Karpas-422 (cell line): ENCODE measurements around the gene RHOG. TPM values are rescaled to one million over a fixed set of nuclear protein-coding genes. Genes with fewer than 3 reads are reported as not detected.
A peak's percentile ranks its signal among the peaks of the same experiment; 100 is the strongest.

Experiments
- DNase-seq: peaks from one replicate; pipeline ENCODE4 v3.0.0-alpha.2; 2015
- H2AFZ ChIP-seq: fragments of 200-600 bp; sonication (generic); 2 replicates; pipeline ENCODE4 v1.6.1; 2014; ENCODE audit warnings: antibody characterized with exemption, low read length, mixed read lengths
- H3K27ac ChIP-seq: fragments of 200-600 bp; sonication (generic); 2 replicates; pipeline ENCODE4 v1.5.1; 2014; ENCODE audit warnings: mild to moderate bottlenecking, low read length, moderate library complexity
- H3K27me3 ChIP-seq: fragments of 200-600 bp; sonication (generic); 2 replicates; pipeline ENCODE4 v1.6.1; 2014; ENCODE audit warnings: low read length, mixed read lengths
- H3K36me3 ChIP-seq: fragments of 200-600 bp; sonication (generic); 2 replicates; pipeline ENCODE4 v1.6.1; 2014; ENCODE audit warnings: low read length, mixed read lengths; ENCODE audit not compliant: insufficient read depth
- H3K4me1 ChIP-seq: fragments of 200-600 bp; sonication (generic); 2 replicates; pipeline ENCODE4 v1.6.1; 2014; ENCODE audit warnings: mild to moderate bottlenecking, low read length, mixed read lengths
- H3K4me2 ChIP-seq: fragments of 200-600 bp; sonication (generic); 2 replicates; pipeline ENCODE4 v1.6.1; 2014; ENCODE audit warnings: low read length, low read depth, mild to moderate bottlenecking; ENCODE audit not compliant: poor library complexity, severe bottlenecking
- H3K4me3 ChIP-seq: fragments of 200-600 bp; sonication (generic); 2 replicates; pipeline ENCODE4 v1.5.1; 2014; ENCODE audit warnings: mild to moderate bottlenecking, antibody characterized with exemption, low read length, mixed read lengths
- H3K79me2 ChIP-seq: fragments of 200-600 bp; sonication (generic); 2 replicates; pipeline ENCODE4 v1.6.1; 2014; ENCODE audit warnings: mild to moderate bottlenecking, low read length, mixed read lengths
- H3K9ac ChIP-seq: fragments of 200-600 bp; sonication (generic); 2 replicates; pipeline ENCODE4 v1.6.0; 2014; ENCODE audit warnings: low read length
- H3K9me2 ChIP-seq: fragments of 200-600 bp; sonication (generic), shearing (Covaris generic); replicated peaks from 2 replicates; pipeline ENCODE4 v1.6.0; 2014; ENCODE audit warnings: mild to moderate bottlenecking, low read length, moderate library complexity; ENCODE audit not compliant: insufficient read depth
- H3K9me3 ChIP-seq: fragments of 300-700, 200-600 bp; sonication (generic); 2 replicates; pipeline ENCODE4 v1.6.1; 2014; ENCODE audit warnings: low read length, mixed read lengths
- H4K20me1 ChIP-seq: fragments of 200-600 bp; sonication (generic); 2 replicates; pipeline ENCODE4 v1.6.1; 2014; ENCODE audit warnings: mild to moderate bottlenecking, antibody characterized with exemption, low read length, low read depth; ENCODE audit not compliant: insufficient read depth
- total RNA-seq: library from RNA; depleted of rRNA; stranded (reverse); fragments of >200 nt; shearing (Covaris generic); gene quantifications from 2 replicates; pipeline ENCODE4 v1.2.3, GENCODE V29; 2014; ENCODE audit warnings: low replicate concordance

RHOG gene
- total RNA-seq, 1 experiment from 2014 or later, result 68.5 TPM

- Histone ChIP-seq H3K79me2 (peaks cover 97% of the 10 kb centered on the region), H3K4me2 (peak overlapping the region; percentile 40), H3K36me3 (no peaks in the 10 kb centered on the region), H3K9me2 (no peaks in the 10 kb centered on the region), H3K27me3 (no peaks in the 10 kb centered on the region), H3K4me3 (peak overlapping the region; percentile 8; the same call in 1 of the 2 replicates), H3K9me3 (no peaks in the 10 kb centered on the region), H3K27ac (peak overlapping the region; percentile 62), H2AFZ (no peak overlapping the region), H4K20me1 (peaks cover 11% of the 10 kb centered on the region), H3K4me1 (peaks cover 78% of the 10 kb centered on the region), H3K9ac (peak overlapping the region; percentile 5; the same call in 1 of the 2 replicates)
- DNase-seq, result peak; percentile 55
These were observed 5.9 kb downstream of the RHOG start for GRCh38 chr11:3834664-3835461.

- Histone ChIP-seq H3K27ac (peak overlapping the region; percentile 62), H2AFZ (no peak overlapping the region), H3K79me2 (peaks cover 94% of the 10 kb centered on the region), H3K4me2 (peak overlapping the region; percentile 11), H3K9me3 (no peaks in the 10 kb centered on the region), H4K20me1 (peaks cover 11% of the 10 kb centered on the region), H3K36me3 (no peaks in the 10 kb centered on the region), H3K27me3 (no peaks in the 10 kb centered on the region), H3K4me1 (peaks cover 72% of the 10 kb centered on the region), H3K9me2 (no peaks in the 10 kb centered on the region), H3K4me3 (no peak overlapping the region; the same call in 1 of the 2 replicates), H3K9ac (peak overlapping the region; percentile 15; the same call in 1 of the 2 replicates)
- no peak for DNase-seq
These were observed 6.5 kb downstream of the RHOG start for GRCh38 chr11:3834349-3834663.

GRCh38 chr11:3833449-3833848 lies 7.3 kb downstream of the RHOG start:
- H3K9me3 ChIP-seq, result no peaks in the 10 kb centered on the region
- H3K27ac ChIP-seq, result peak overlapping the region; percentile 62
- DNase-seq, result no peak
- peaks cover 86% of the 10 kb centered on the region for H3K79me2 ChIP-seq
- no peaks in the 10 kb centered on the region for H3K27me3 ChIP-seq
- H4K20me1 ChIP-seq, result peaks cover 11% of the 10 kb centered on the region
- H3K4me2 ChIP-seq, result no peak overlapping the region
- peaks cover 64% of the 10 kb centered on the region for H3K4me1 ChIP-seq
- no peak overlapping the region for H2AFZ ChIP-seq
- H3K9ac ChIP-seq, result no peak overlapping the region; the same call in 1 of the 2 replicates
- no peak overlapping the region for H3K4me3 ChIP-seq
- no peaks in the 10 kb centered on the region for H3K36me3 ChIP-seq
- no peaks in the 10 kb centered on the region for H3K9me2 ChIP-seq

DNA sequence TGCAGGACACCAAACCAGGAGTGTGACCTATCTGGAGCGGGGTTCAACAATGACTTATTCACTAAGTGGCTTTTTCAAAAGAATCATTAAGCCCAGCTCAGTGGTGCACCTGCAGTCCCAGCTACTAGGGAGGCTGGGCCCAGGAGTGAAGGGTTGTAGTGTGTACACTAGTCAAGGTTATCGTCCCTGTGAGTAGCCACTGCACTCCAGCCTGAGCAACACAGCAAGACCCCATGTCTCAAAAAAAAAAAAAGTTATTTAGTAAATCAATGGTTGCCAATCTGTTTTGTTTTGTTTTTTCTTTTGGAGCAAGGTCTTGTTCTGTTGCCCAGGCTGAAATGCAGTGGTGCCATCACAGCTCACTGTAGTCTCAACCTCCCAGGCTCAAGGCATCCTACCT lies 7.9 kb downstream of the RHOG start:
- Histone ChIP-seq H3K36me3 (no peaks in the 10 kb centered on the region), H3K4me2 (no peak overlapping the region), H3K9ac (no peak overlapping the region), H3K79me2 (peaks cover 82% of the 10 kb centered on the region), H3K27me3 (no peaks in the 10 kb centered on the region), H3K4me3 (no peak overlapping the region), H4K20me1 (peaks cover 11% of the 10 kb centered on the region), H3K9me3 (no peaks in the 10 kb centered on the region), H3K27ac (peak overlapping the region; percentile 62), H3K4me1 (peaks cover 59% of the 10 kb centered on the region), H2AFZ (no peak overlapping the region), H3K9me2 (no peaks in the 10 kb centered on the region)
- no peak for DNase-seq

DNA sequence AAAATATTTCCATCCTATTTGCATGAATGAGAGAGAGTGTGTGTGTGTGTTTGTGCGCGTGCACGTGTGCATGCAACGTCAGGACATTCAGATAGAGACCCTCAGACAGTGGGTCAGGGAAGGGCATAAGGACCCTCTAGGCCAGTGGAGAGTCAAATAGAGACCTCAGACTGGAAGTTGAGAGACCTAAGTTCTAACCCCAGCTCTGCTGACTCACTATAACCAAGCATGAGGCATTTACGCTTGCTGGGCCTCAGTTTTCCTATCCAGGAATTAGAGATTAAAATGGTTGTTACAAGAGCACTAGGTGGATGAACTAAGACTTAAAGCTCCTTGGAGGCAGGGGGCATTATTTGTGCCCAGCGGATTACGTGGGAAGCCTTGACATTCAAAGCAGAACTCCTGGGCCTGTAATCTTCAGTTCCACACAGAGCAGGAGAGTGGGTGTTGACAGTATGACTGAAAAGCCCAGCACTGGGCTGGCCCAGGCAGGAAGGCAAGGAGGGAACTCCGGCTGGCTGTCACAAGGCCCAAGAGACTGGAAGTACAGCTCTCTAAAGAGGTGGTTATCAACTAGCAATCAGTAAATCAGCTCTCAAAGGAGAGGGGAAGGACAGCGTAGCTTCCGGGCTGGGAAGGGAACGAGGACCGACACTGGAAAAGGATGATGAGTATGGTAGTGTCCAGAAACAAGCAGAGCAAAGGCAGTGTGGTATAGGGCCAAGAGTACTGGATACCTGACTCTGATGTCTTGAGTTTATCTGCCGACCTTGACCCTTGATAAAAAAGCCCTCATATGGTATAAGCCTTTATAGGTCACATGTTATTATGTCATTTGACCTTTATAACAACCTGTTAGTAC lies 9.2 kb downstream of the RHOG start:
- Histone ChIP-seq H3K9me2 (no peaks in the 10 kb centered on the region), H2AFZ (no peak overlapping the region), H4K20me1 (peaks cover 11% of the 10 kb centered on the region), H3K4me3 (no peak overlapping the region), H3K79me2 (peaks cover 71% of the 10 kb centered on the region), H3K9ac (no peak overlapping the region), H3K27me3 (no peaks in the 10 kb centered on the region), H3K4me2 (no peak overlapping the region), H3K27ac (peak overlapping the region; percentile 62), H3K36me3 (no peaks in the 10 kb centered on the region), H3K4me1 (peaks cover 59% of the 10 kb centered on the region), H3K9me3 (no peaks in the 10 kb centered on the region)
- no peak for DNase-seq

- DNase-seq, result no peak
- no peak overlapping the region for H3K9ac ChIP-seq
- H3K79me2 ChIP-seq, result peaks cover 62% of the 10 kb centered on the region
- no peak overlapping the region for H3K4me3 ChIP-seq
- H4K20me1 ChIP-seq, result peaks cover 11% of the 10 kb centered on the region
- no peaks in the 10 kb centered on the region for H3K9me2 ChIP-seq
- no peak overlapping the region for H2AFZ ChIP-seq
- no peak overlapping the region for H3K4me2 ChIP-seq
- no peaks in the 10 kb centered on the region; the same call in 1 of the 2 replicates for H3K36me3 ChIP-seq
- no peak overlapping the region for H3K27ac ChIP-seq
- H3K9me3 ChIP-seq, result no peaks in the 10 kb centered on the region
- no peaks in the 10 kb centered on the region for H3K27me3 ChIP-seq
- H3K4me1 ChIP-seq, result peaks cover 59% of the 10 kb centered on the region
These were observed 10.0 kb downstream of the RHOG start for GRCh38 chr11:3830730-3831129.

GRCh38 chr11:3830088-3830487 lies 10.7 kb downstream of the RHOG start:
- peaks cover 59% of the 10 kb centered on the region for H3K4me1 ChIP-seq
- H3K27ac ChIP-seq, result no peak overlapping the region
- H3K9ac ChIP-seq, result no peak overlapping the region
- no peaks in the 10 kb centered on the region; the same call in 1 of the 2 replicates for H3K36me3 ChIP-seq
- no peak overlapping the region for H3K4me2 ChIP-seq
- DNase-seq, result no peak
- H2AFZ ChIP-seq, result no peak overlapping the region
- peaks cover 11% of the 10 kb centered on the region for H4K20me1 ChIP-seq
- no peak overlapping the region for H3K4me3 ChIP-seq
- no peaks in the 10 kb centered on the region for H3K9me3 ChIP-seq
- H3K9me2 ChIP-seq, result no peaks in the 10 kb centered on the region
- H3K27me3 ChIP-seq, result no peaks in the 10 kb centered on the region
- H3K79me2 ChIP-seq, result peaks cover 56% of the 10 kb centered on the region
